ENCODE measurements around the gene OR51I2. TPM values are rescaled to one million over a fixed set of nuclear protein-coding genes. Genes with fewer than 3 reads are reported as not detected.

Gene OR51I2
- polyA plus RNA-seq, 2 of the 4 experiments (the other 2 are of a cell fraction) = not detected

DNA sequence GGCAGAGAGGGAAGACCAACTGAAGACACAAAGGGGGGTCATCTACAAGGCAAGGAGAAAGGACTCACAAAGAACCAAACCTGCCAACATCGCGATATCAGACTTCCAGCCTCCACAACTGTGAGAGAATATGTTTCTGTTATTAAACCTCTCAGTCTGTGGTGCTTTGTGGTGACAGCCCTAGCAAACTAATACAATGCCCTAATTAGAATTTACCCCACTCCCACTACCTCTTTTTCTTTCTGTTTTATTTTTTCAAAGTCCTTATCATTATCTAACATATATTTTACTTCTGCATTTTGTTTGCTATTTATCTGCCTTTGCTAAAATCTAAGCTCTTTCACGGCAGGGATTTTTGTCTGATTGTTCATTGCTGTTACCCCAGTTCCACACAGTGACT is 36.9 kb downstream of the OR51I2 start:
- ChIA-PET CTCF (no interaction called here), POLR2A (no interaction called here)
- WGBS (ENCODE audit: missing lambda C conversion rate) = 76% methylated on average over 3 of the region's 3 CpGs
- H3K27ac ChIP-seq = no peak overlapping the region
- DNase-seq (ENCODE audit: low read depth in 1 of 2, low spot score in 1 of 2) (no peak), ATAC-seq (no peak), FAIRE-seq (no peak)
- TF ChIP-seq CBX8 (IDR thresholded peaks at IDR 0.05) = no peak
- no peak for TF ChIP-seq FOSL2 (IDR thresholded peaks at IDR 0.05)
- no peak for TF ChIP-seq FOSL2 (CRISPR knock-in tag; IDR thresholded peaks at IDR 0.05)
- no peak for TF ChIP-seq ZFP36 (IDR thresholded peaks at IDR 0.05; ENCODE audit: borderline replicate concordance, partially characterized antibody)
- TF ChIP-seq HEYL (CRISPR knock-in tag; IDR thresholded peaks at IDR 0.05) = no peak
- no peak for TF ChIP-seq RCOR1 (IDR thresholded peaks at IDR 0.05; ENCODE audit: low read depth, low read length)
- TF ChIP-seq RNF2 (IDR thresholded peaks at IDR 0.05; ENCODE audit: borderline replicate concordance, low read depth) = no peak
- no peak for TF ChIP-seq HOXB13 (CRISPR knock-in tag; IDR thresholded peaks at IDR 0.05; ENCODE audit: low read depth)
- TF ChIP-seq POLR2AphosphoS2 (conservative IDR thresholded peaks at IDR 0.05; ENCODE audit: low read length) = no peak
- no peak for TF ChIP-seq PHF8 (IDR thresholded peaks at IDR 0.05; ENCODE audit: borderline replicate concordance, low read depth)
- TF ChIP-seq TFCP2L1 (CRISPR knock-in tag; IDR thresholded peaks at IDR 0.05) = no peak
- no peak overlapping the region for H3K4me3 ChIP-seq
- H3K4me2 ChIP-seq = no peak overlapping the region
- H3K4me1 ChIP-seq = no peaks in the 10 kb centered on the region
- no peaks in the 10 kb centered on the region for H3K9me3 ChIP-seq

GRCh38 chr11:5486421-5486820 is 37.3 kb downstream of the OR51I2 start:
- FAIRE-seq (no peak), DNase-seq (ENCODE audit: low read depth in 1 of 2, low spot score in 1 of 2) (no peak), ATAC-seq (no peak)
- Histone ChIP-seq H3K4me1 (no peaks in the 10 kb centered on the region), H3K4me2 (no peak overlapping the region), H3K9me3 (no peaks in the 10 kb centered on the region), H3K4me3 (no peak overlapping the region), H3K27ac (no peak overlapping the region)
- WGBS (ENCODE audit: missing lambda C conversion rate) = 12% methylated on average over 3 of the region's 3 CpGs
- CTCF ChIA-PET = no interaction called here
- POLR2A ChIA-PET = no interaction called here
- TF ChIP-seq ZNF302 (CRISPR knock-in tag; IDR thresholded peaks at IDR 0.05) (no peak), RNF2 (IDR thresholded peaks at IDR 0.05; ENCODE audit: borderline replicate concordance, low read depth) (no peak), CBX8 (IDR thresholded peaks at IDR 0.05) (no peak), HEYL (CRISPR knock-in tag; IDR thresholded peaks at IDR 0.05) (no peak), PBX3 (IDR thresholded peaks at IDR 0.05) (no peak), MAFK (IDR thresholded peaks at IDR 0.05; ENCODE audit: partially characterized antibody) (no peak), NPAS2 (CRISPR knock-in tag; IDR thresholded peaks at IDR 0.05; ENCODE audit: borderline replicate concordance) (no peak), EHMT2 (IDR thresholded peaks at IDR 0.05; ENCODE audit: low read depth) (no peak), SMC3 (IDR thresholded peaks at IDR 0.05) (no peak), CHD4 (IDR thresholded peaks at IDR 0.05; ENCODE audit: borderline replicate concordance) (no peak), MAZ (IDR thresholded peaks at IDR 0.05; ENCODE audit: borderline replicate concordance, low read depth, low read length) (no peak), ESRRA (IDR thresholded peaks at IDR 0.05; ENCODE audit: borderline replicate concordance, low read length) (no peak), KDM1A (IDR thresholded peaks at IDR 0.05; ENCODE audit: low read depth) (no peak), ELK1 (IDR thresholded peaks at IDR 0.05; ENCODE audit: low read depth, low read length) (no peak), JUNB (IDR thresholded peaks at IDR 0.05) (no peak), NFE2L2 (conservative IDR thresholded peaks at IDR 0.05; ENCODE audit: low read length) (no peak)
- TF ChIP-seq, protein P1, sequence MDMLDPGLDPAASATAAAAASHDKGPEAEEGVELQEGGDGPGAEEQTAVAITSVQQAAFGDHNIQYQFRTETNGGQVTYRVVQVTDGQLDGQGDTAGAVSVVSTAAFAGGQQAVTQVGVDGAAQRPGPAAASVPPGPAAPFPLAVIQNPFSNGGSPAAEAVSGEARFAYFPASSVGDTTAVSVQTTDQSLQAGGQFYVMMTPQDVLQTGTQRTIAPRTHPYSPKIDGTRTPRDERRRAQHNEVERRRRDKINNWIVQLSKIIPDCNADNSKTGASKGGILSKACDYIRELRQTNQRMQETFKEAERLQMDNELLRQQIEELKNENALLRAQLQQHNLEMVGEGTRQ (IDR thresholded peaks at IDR 0.05) = no peak

Measured in A549 (cell line).